BJ (cell line): ENCODE results near the gene RLN3. TPM values are rescaled to one million over a fixed set of nuclear protein-coding genes. Genes with fewer than 3 reads are reported as not detected.
A peak's percentile ranks its signal among the peaks of the same experiment; 100 is the strongest.

Experiments
- CTCF ChIA-PET: fragments of 350-600 bp; formaldehyde crosslinking; extraction: SDS; loops from one replicate; lab custom pipeline; 2021; ENCODE audit warnings: antibody characterized with exemption, inconsistent platforms; lab: Yijun Ruan, JAX
- POLR2A ChIA-PET: fragments of 300-600 bp; sonication (Branson Sonifier 250); formaldehyde crosslinking; extraction: SDS; loops from one replicate; lab custom pipeline; 2021; ENCODE audit warnings: antibody characterized with exemption; lab: Charles Lee
- DNase-seq: peaks from one replicate; pipeline ENCODE4 v3.0.0-alpha.2; 2011; ENCODE audit warnings: low read depth
- H3K27me3 ChIP-seq: 2 replicates; pipeline ENCODE4 v1.6.0; 2011; ENCODE audit warnings: low read length; ENCODE audit not compliant: control insufficient read depth, insufficient read depth
- H3K36me3 ChIP-seq: 2 replicates; pipeline ENCODE4 v1.5.1; 2011; ENCODE audit warnings: low read length; ENCODE audit not compliant: control insufficient read depth, insufficient read depth
- H3K4me3 ChIP-seq: 2 replicates; pipeline ENCODE4 v1.5.1; 2011; ENCODE audit warnings: low read depth, mild to moderate bottlenecking, control low read depth, low read length
- polyA plus RNA-seq: library from polyadenylated mRNA; depleted of rRNA; stranded (reverse); fragments of >200 nt; gene quantifications from 2 replicates; pipeline ENCODE4 v1.2.3, GENCODE V29; 2011
- TF ChIP-seq, protein P1 (sequence below): IDR thresholded peaks from 2 replicates; pipeline ENCODE4 v1.5.1; 2011; ENCODE audit warnings: low read depth, mild to moderate bottlenecking, control low read depth, inconsistent platforms, low read length, moderate library complexity; ENCODE audit not compliant: insufficient read depth

RLN3 gene
- polyA plus RNA-seq, 1 experiment: not detected

- TF ChIP-seq, protein P1, sequence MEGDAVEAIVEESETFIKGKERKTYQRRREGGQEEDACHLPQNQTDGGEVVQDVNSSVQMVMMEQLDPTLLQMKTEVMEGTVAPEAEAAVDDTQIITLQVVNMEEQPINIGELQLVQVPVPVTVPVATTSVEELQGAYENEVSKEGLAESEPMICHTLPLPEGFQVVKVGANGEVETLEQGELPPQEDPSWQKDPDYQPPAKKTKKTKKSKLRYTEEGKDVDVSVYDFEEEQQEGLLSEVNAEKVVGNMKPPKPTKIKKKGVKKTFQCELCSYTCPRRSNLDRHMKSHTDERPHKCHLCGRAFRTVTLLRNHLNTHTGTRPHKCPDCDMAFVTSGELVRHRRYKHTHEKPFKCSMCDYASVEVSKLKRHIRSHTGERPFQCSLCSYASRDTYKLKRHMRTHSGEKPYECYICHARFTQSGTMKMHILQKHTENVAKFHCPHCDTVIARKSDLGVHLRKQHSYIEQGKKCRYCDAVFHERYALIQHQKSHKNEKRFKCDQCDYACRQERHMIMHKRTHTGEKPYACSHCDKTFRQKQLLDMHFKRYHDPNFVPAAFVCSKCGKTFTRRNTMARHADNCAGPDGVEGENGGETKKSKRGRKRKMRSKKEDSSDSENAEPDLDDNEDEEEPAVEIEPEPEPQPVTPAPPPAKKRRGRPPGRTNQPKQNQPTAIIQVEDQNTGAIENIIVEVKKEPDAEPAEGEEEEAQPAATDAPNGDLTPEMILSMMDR: no peak
- DNase-seq: no peak
- H3K36me3 ChIP-seq: no peaks in the 10 kb centered on the region
- CTCF ChIA-PET: interaction anchor here (0.8 to 1.1 kb wide), 2 partner anchors 19 to 230 kb away, joined by 4 read pairs; no protein-coding TSS in a partner anchor
- no peaks in the 10 kb centered on the region for H3K27me3 ChIP-seq
- H3K4me3 ChIP-seq: no peak overlapping the region
- POLR2A ChIA-PET: no interaction called here
Observed at GRCh38 chr19:14004619-14005348, 23.2 kb upstream of the RLN3 start.

GRCh38 chr19:14005349-14006084 lies 22.4 kb upstream of the RLN3 start:
- TF ChIP-seq, protein P1: no peak
- ChIA-PET POLR2A (no interaction called here), CTCF (interaction anchor here (0.8 to 2.5 kb wide), 3 partner anchors 19 to 231 kb away, joined by 4 to 7 read pairs (median 4); partner anchors contain the start of gene IL27RA)
- peak overlapping the region; percentile 92 for H3K4me3 ChIP-seq
- H3K27me3 ChIP-seq: no peaks in the 10 kb centered on the region
- H3K36me3 ChIP-seq: no peaks in the 10 kb centered on the region
- DNase-seq: no peak

DNA sequence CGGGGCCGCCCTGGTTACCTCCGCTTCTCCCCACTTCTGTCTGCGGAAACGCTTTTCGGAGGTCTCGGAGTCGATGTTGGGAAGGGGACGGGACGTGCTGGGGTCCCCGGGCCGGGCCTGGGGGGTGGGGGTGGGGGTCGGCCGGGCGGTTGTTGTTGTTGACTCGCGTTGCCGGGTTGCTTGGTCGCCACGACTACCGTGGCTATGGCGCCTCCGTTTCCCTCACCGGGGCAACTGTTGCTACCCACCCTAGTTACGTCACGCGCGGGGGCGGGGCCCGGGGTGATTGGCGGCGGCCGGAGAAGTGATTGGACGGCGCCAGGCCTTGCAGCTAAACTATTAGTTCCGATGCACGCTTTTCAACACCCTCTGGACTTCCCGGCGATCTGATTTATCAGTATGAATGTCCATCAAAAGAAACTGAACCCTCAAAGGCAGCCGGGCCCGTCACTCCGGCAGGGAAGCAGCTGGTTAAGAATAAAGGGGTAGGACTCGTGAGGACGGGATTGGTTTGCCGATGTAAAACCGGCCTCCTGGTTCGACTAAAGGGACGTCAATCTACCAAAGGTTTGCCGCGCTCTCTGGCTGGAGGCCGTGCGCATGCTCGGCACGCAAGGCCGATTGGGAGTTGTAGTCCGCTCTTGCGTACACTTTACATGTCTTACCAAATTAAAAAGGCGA lies 21.7 kb upstream of the RLN3 start, which contains the start of gene RFX1:
TSS of gene RFX1 (minus strand) at position 236 of the 681 bp plus-strand sequence. CDS start 12,477 bp downstream, outside the sequence.
- Histone ChIP-seq H3K36me3 (no peaks in the 10 kb centered on the region), H3K27me3 (no peaks in the 10 kb centered on the region), H3K4me3 (peak within 1 kb of the TSS; percentile 92)
- ChIA-PET CTCF (interaction anchor here (1.0 to 2.5 kb wide), 3 partner anchors 26 to 119 kb away, joined by 3 to 7 read pairs (median 3); partner anchors contain the start of genes IL27RA and MISP3), POLR2A (interaction anchor here (0.5 kb wide), 1 partner anchor 87 kb away, joined by 4 read pairs; no protein-coding TSS in a partner anchor)
- TF ChIP-seq, protein P1: no peak
- peak; percentile 100 for DNase-seq

GRCh38 chr19:14006766-14007562 lies 21.0 kb upstream of the RLN3 start:
- Histone ChIP-seq H3K36me3 (no peaks in the 10 kb centered on the region), H3K4me3 (peak overlapping the region; percentile 71), H3K27me3 (no peaks in the 10 kb centered on the region)
- DNase-seq: no peak
- TF ChIP-seq, protein P1: no peak
- ChIA-PET POLR2A (interaction anchor here (0.5 kb wide), 1 partner anchor 88 kb away, joined by 4 read pairs; no protein-coding TSS in a partner anchor), CTCF (interaction anchor here (0.8 to 2.5 kb wide), 4 partner anchors 25 to 126 kb away, joined by 3 to 7 read pairs (median 3); partner anchors contain the start of genes IL27RA and MISP3)
